ENCODE measurements around the gene BNC2.

DNA sequence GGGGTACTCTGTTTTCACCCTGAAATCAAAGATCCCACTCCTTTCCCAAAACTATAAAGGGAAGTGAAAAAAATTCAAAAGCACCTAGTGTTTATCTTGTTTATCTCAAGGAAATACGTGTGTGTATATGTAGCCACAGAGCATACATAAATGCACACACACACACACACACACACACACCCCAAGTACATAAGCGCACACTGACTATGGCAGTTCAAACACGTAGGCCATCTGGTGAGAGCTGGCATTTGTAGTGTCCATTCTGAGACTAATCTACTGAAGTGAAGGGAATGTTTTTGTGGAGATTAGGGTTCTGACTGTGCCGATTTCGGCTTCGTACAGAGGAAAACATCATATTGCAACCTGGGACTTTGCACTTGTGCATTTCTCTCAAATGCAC, 451.7 kb downstream of the BNC2 start:
- TF ChIP-seq GATA2 (IDR thresholded peaks at IDR 0.05; ENCODE audit: low read depth, low read length) (no peak), GATA3 (IDR thresholded peaks at IDR 0.05; ENCODE audit: low read depth, low read length) (no peak)
